ENCODE measurements around the gene HSF5.

HSF5 gene

GRCh38 chr17:58487589-58488427, at the start of gene HSF5:
Gene HSF5 (minus strand): TSS chr17:58488408. CDS start chr17:58488274, 134 bp downstream.
- TF ChIP-seq ZFX (IDR thresholded peaks at IDR 0.05; ENCODE audit: borderline replicate concordance) (no peak), CTCF (IDR thresholded peaks at IDR 0.05) (no peak)
- H3K27ac ChIP-seq, result no peak within 1 kb of the TSS

GRCh38 chr17:58537266-58537665, 49.1 kb upstream of the HSF5 start:
- no peak overlapping the region for H3K27ac ChIP-seq
- TF ChIP-seq CTCF (IDR thresholded peaks at IDR 0.05), result no peak
- no peak for TF ChIP-seq ZFX (IDR thresholded peaks at IDR 0.05; ENCODE audit: borderline replicate concordance)

GRCh38 chr17:58536542-58536941, 48.3 kb upstream of the HSF5 start:
- H3K27ac ChIP-seq, result no peak overlapping the region
- no peak for TF ChIP-seq CTCF (IDR thresholded peaks at IDR 0.05)
- no peak for TF ChIP-seq ZFX (IDR thresholded peaks at IDR 0.05; ENCODE audit: borderline replicate concordance)

- no peak overlapping the region for H3K27ac ChIP-seq
- TF ChIP-seq ZFX (IDR thresholded peaks at IDR 0.05; ENCODE audit: borderline replicate concordance), result no peak
- no peak for TF ChIP-seq CTCF (IDR thresholded peaks at IDR 0.05)
Observed at GRCh38 chr17:58535431-58535830, 47.2 kb upstream of the HSF5 start.

- TF ChIP-seq ZFX (IDR thresholded peaks at IDR 0.05; ENCODE audit: borderline replicate concordance), result no peak
- no peak for TF ChIP-seq CTCF (IDR thresholded peaks at IDR 0.05)
- no peak overlapping the region for H3K27ac ChIP-seq
Observed at GRCh38 chr17:58534901-58535421, 46.8 kb upstream of the HSF5 start.

GRCh38 chr17:58534331-58534730, 46.1 kb upstream of the HSF5 start:
- H3K27ac ChIP-seq, result no peak overlapping the region

More at GRCh38 chr17:58534331-58534730, 46.1 kb upstream of the HSF5 start:
- TF ChIP-seq ZFX (IDR thresholded peaks at IDR 0.05; ENCODE audit: borderline replicate concordance), result no peak
- no peak for TF ChIP-seq CTCF (IDR thresholded peaks at IDR 0.05)
